HCT116 (cell line): ENCODE results near the gene MBTPS2. TPM values are rescaled to one million over a fixed set of nuclear protein-coding genes. Genes with fewer than 3 reads are reported as not detected.
A peak's percentile ranks its signal among the peaks of the same experiment; 100 is the strongest.

ENCODE experiments used
- ATAC-seq: fragments of 200-7000 bp; cut with Tn5 transposase; 2 replicates; pipeline ENCODE4 v1.9.1; 2020; ENCODE audit warnings: mild to moderate bottlenecking, moderate library complexity
- Bru-seq: library from RNA; stranded (reverse); fragments of 400-500 nt; gene quantifications from one replicate; lab custom pipeline; 2021; lab: Mats Ljungman, UMichigan
- BruChase-seq, 2 experiments: library from RNA; stranded (reverse); fragments of 400-500 nt; gene quantifications; one replicate each; lab custom pipeline; 2021; lab: Mats Ljungman, UMichigan
- BruUV-seq: library from RNA; stranded (reverse); fragments of 400-500 nt; replicated peaks from 2 replicates; lab custom pipeline; 2021; lab: Mats Ljungman, UMichigan
- CTCF ChIA-PET: fragments of 300-600 bp; sonication (Branson Sonifier 250); formaldehyde crosslinking; loops from one replicate; lab custom pipeline; 2021; ENCODE audit warnings: antibody characterized with exemption; lab: Charles Lee
- POLR2A ChIA-PET: fragments of 300-600, 350-600 bp; sonication (Branson Sonifier 250); formaldehyde crosslinking; loops from one replicate; lab custom pipeline; 2021; ENCODE audit warnings: antibody characterized with exemption; lab: Charles Lee
- RAD21 ChIA-PET, 2 experiments: fragments of 300-600 bp; sonication (Branson Sonifier 250); formaldehyde crosslinking; loops; one replicate each; lab custom pipeline; 2023; ENCODE audit warnings: low total read pairs in 2 of 2; ENCODE audit not compliant: uncharacterized antibody in 2 of 2, unreplicated experiment in 2 of 2, low non-redundant PET in 1 of 2; lab: Charles Lee
- DNase-seq: peaks from one replicate; pipeline ENCODE4 v3.0.0-alpha.2; 2010; ENCODE audit warnings: low read depth, low spot score
- H2AFZ ChIP-seq: fragments of 200-600 bp; shearing (Covaris generic), sonication (generic); 2 replicates; pipeline ENCODE4 v1.6.1; 2017; ENCODE audit warnings: low read depth, mixed run types, mixed read lengths, antibody characterized with exemption, low read length; ENCODE audit not compliant: poor library complexity, severe bottlenecking
- H3K27ac ChIP-seq: 2 replicates; pipeline ENCODE4 v1.5.1; 2012; ENCODE audit warnings: low read depth, low read length
- H3K27me3 ChIP-seq: fragments of 200-600 bp; sonication (generic); 2 replicates; pipeline ENCODE4 v1.6.1; 2016; ENCODE audit warnings: mixed run types, low read length, mixed read lengths; ENCODE audit not compliant: insufficient read depth
- H3K36me3 ChIP-seq, 2 experiments: fragments of 200-500 bp in 1 of 2; fragments of 200-600 bp in 1 of 2; sonication (Bioruptor generic) in 1 of 2; sonication (generic) in 1 of 2; 2 replicates each; pipeline versions ENCODE4 v1.5.1 to v1.6.1; 2014 to 2016; ENCODE audit warnings: low read length in 2 of 2, inconsistent platforms in 1 of 2, mixed read lengths in 1 of 2, mixed run types in 1 of 2; ENCODE audit not compliant: insufficient read depth in 2 of 2, control insufficient read depth in 1 of 2
- H3K4me1 ChIP-seq, 2 experiments: fragments of 200-600 bp in 1 of 2; sonication (generic) in 1 of 2; 2 replicates each; pipeline versions ENCODE4 v1.5.1 to v1.6.1; 2012 to 2017; ENCODE audit warnings: low read length in 2 of 2, inconsistent platforms in 1 of 2, mild to moderate bottlenecking in 1 of 2, mixed read lengths in 1 of 2, mixed run types in 1 of 2, moderate library complexity in 1 of 2; ENCODE audit not compliant: insufficient read depth in 2 of 2, control insufficient read depth in 1 of 2
- H3K4me2 ChIP-seq: fragments of 200-600 bp; sonication (generic); 2 replicates; pipeline ENCODE4 v1.6.1; 2017; ENCODE audit warnings: mixed run types, low read length, mixed read lengths
- H3K4me3 ChIP-seq, 2 experiments: fragments of 200-600 bp in 1 of 2; sonication (generic) in 1 of 2; replicated peaks in 1 of 2; 2 replicates each; pipeline ENCODE4 v1.5.1; 2011 to 2016; ENCODE audit warnings: low read length in 2 of 2, control low read depth in 1 of 2, low read depth in 1 of 2, mild to moderate bottlenecking in 1 of 2, mixed read lengths in 1 of 2, mixed run types in 1 of 2
- H3K79me2 ChIP-seq: fragments of 200-600 bp; sonication (generic); 2 replicates; pipeline ENCODE4 v1.6.1; 2017; ENCODE audit warnings: mild to moderate bottlenecking, mixed run types, low read length, moderate library complexity, mixed read lengths; ENCODE audit not compliant: insufficient read depth
- H3K9ac ChIP-seq: fragments of 200-600 bp; sonication (generic); 2 replicates; pipeline ENCODE4 v1.6.1; 2016; ENCODE audit warnings: low read length, mixed read lengths
- H3K9me2 ChIP-seq: fragments of 200-600 bp; sonication (generic), shearing (Covaris generic); 2 replicates; pipeline ENCODE4 v1.6.1; 2017; ENCODE audit warnings: mixed run types, mild to moderate bottlenecking, moderate library complexity; ENCODE audit not compliant: insufficient read depth
- H3K9me3 ChIP-seq, 2 experiments: fragments of 200-500 bp in 1 of 2; fragments of 200-600 bp in 1 of 2; sonication (Bioruptor generic) in 1 of 2; sonication (generic) in 1 of 2; 2 replicates each; pipeline ENCODE4 v1.6.1; 2014 to 2017; ENCODE audit warnings: low read length in 2 of 2, mixed read lengths in 2 of 2, inconsistent platforms in 1 of 2, low read depth in 1 of 2, mild to moderate bottlenecking in 1 of 2, mixed run types in 1 of 2, moderate library complexity in 1 of 2; ENCODE audit not compliant: control insufficient read depth in 1 of 2, insufficient read depth in 1 of 2
- H4K20me1 ChIP-seq: fragments of 200-600 bp; sonication (generic), shearing (Covaris generic); 2 replicates; pipeline ENCODE4 v1.6.1; 2017; ENCODE audit warnings: mixed run types, mild to moderate bottlenecking, moderate library complexity; ENCODE audit not compliant: insufficient read depth
- CBX3 ChIP-seq: IDR thresholded peaks from 2 replicates; pipeline ENCODE4 v1.6.1; 2012; ENCODE audit warnings: low read depth
- CEBPB ChIP-seq: IDR thresholded peaks from 2 replicates; pipeline ENCODE4 v1.6.1; 2012; ENCODE audit warnings: low read depth
- CTCF ChIP-seq, 3 experiments: fragments of 200-600 bp in 1 of 3; sonication (generic) in 1 of 3; IDR thresholded peaks in 2 of 3; conservative IDR thresholded peaks in 1 of 3; 2 replicates each; pipeline ENCODE4 v1.5.1; 2012 to 2017; ENCODE audit warnings: low read depth in 2 of 3, low read length in 2 of 3, antibody characterized with exemption in 1 of 3, borderline replicate concordance in 1 of 3, control low read depth in 1 of 3, mild to moderate bottlenecking in 1 of 3, mixed read lengths in 1 of 3, mixed run types in 1 of 3, moderate library complexity in 1 of 3; ENCODE audit not compliant: insufficient read depth in 1 of 3
- EGR1 ChIP-seq: IDR thresholded peaks from 2 replicates; pipeline ENCODE4 v1.6.1; 2012; ENCODE audit warnings: low read depth
- ELF1 ChIP-seq: IDR thresholded peaks from 2 replicates; pipeline ENCODE4 v1.6.1; 2012; ENCODE audit warnings: low read depth, borderline replicate concordance
- POLR2AphosphoS5 ChIP-seq: IDR thresholded peaks from 2 replicates; pipeline ENCODE4 v1.6.1; 2011; ENCODE audit warnings: mild to moderate bottlenecking, low read depth, low read length, moderate library complexity
- RAD21 ChIP-seq: IDR thresholded peaks from 2 replicates; pipeline ENCODE4 v1.6.1; 2012; ENCODE audit warnings: low read depth, mild to moderate bottlenecking
- SIN3A ChIP-seq: IDR thresholded peaks from 2 replicates; pipeline ENCODE4 v1.6.1; 2012; ENCODE audit warnings: low read depth
- SP1 ChIP-seq: IDR thresholded peaks from 2 replicates; pipeline ENCODE4 v1.6.1; 2012; ENCODE audit warnings: low read depth
- SRF ChIP-seq: IDR thresholded peaks from 2 replicates; pipeline ENCODE4 v1.6.1; 2012; ENCODE audit warnings: low read depth
- TCF7L2 ChIP-seq: IDR thresholded peaks from 2 replicates; pipeline ENCODE4 v1.7.0; 2011; ENCODE audit warnings: borderline replicate concordance, inconsistent platforms; ENCODE audit not compliant: insufficient read depth, insufficient read length; ENCODE audit errors: extremely low read depth
- YY1 ChIP-seq: IDR thresholded peaks from 2 replicates; pipeline ENCODE4 v1.6.1; 2011; ENCODE audit warnings: low read length, low read depth, moderate library complexity, mild to moderate bottlenecking; ENCODE audit not compliant: insufficient replicate concordance; ENCODE audit errors: extremely low read depth
- ZFX ChIP-seq: fragments of 450-650 bp; IDR thresholded peaks from 2 replicates; pipeline ENCODE4 v1.6.1; 2017
- ZNF274 ChIP-seq: fragments of 200-500 bp; sonication (Bioruptor generic); IDR thresholded peaks from 2 replicates; pipeline ENCODE4 v1.6.1; 2014; ENCODE audit warnings: mild to moderate bottlenecking, low read depth, low read length, inconsistent platforms
- intact Hi-C: fragments of 100-400 bp; cut with micrococcal nuclease; formaldehyde crosslinking; loops from 2 replicates; pipeline ENCODE4 v1.10.0; 2022
- long read RNA-seq: library from polyadenylated mRNA; unstranded; transcript quantifications from one replicate; pipeline ENCODE4 v2.0.0, GENCODE V29; 2021; ENCODE audit not compliant: unreplicated experiment
- polyA plus RNA-seq: library from polyadenylated mRNA; unstranded; fragments of >200 nt; gene quantifications from 2 replicates; pipeline ENCODE4 v1.2.1, GENCODE V29; 2012; ENCODE audit warnings: missing spikeins
- total RNA-seq: library from RNA; stranded (reverse); gene quantifications from one replicate; pipeline ENCODE4 v1.2.1, GENCODE V29; 2021; ENCODE audit not compliant: unreplicated experiment
- TF ChIP-seq, protein P1 (sequence below): IDR thresholded peaks from 2 replicates; pipeline ENCODE4 v1.6.1; 2012

The MBTPS2 gene
- total RNA-seq: 16.9 TPM
- 7.2 and 9.5 TPM in 2 replicates for polyA plus RNA-seq
- Bru-seq, nascent RNA: percentile 74 among the genes with signal in this experiment
- percentile 85 among the genes with signal in this experiment for BruChase-seq, experiment 1, labeled RNA remaining after a 6-hour chase
- BruChase-seq, experiment 2, labeled RNA remaining after a 2-hour chase: percentile 73 among the genes with signal in this experiment
- long read RNA-seq, full-length matches to known transcripts: 53 of 73 reads
- long read RNA-seq, partial matches to known transcripts: 10 of 73 reads
- long read RNA-seq, other reads (novel, unspliced or antisense): 10 of 73 reads

DNA sequence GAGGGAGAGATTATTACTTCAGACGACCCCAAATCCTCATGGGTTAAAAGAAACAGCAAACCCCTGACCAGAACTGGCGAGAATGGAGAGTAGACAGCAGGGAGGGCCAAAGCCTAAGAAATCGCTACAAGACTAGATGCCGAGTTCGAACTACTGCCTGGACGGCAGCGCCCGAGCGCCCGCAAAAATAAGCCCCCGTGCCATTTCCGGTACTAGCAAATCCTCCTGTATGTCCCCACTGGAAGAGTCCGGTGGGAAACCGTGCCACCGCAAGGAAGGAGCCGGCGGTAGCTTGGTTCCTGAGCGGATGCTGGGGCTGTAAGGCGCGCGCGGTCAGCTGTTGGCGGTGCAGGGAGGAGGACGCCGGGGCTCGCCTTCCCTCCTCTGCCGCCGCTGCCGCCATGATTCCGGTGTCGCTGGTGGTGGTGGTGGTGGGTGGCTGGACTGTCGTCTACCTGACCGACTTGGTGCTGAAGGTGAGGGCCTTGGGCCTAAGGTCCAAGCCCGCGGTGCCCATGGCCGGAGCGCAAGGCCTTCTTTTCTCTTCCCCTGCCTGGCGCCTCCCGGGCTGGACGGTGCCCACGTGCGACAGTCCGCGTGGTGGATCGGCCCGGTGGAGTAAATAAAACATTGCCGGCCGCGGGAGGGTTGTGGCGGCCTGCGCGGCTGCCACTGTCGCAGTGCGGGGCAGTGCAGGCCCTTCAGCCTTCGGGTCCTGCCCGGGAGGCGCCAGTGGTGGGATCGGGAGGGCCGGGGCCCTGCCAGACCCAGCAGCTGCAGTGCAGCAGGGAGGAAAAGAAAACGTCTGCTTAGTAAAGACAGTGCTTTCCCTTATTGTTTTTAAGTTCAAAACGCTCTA is at the start of gene MBTPS2:
TSS of gene MBTPS2 (plus strand) at position 284 of the 859 bp plus-strand sequence. CDS start at position 402, 118 bp downstream.
- RAD21 ChIA-PET: no interaction called here
- POLR2A ChIA-PET: no interaction called here
- CTCF ChIA-PET: no interaction called here
- H3K27me3 ChIP-seq: no peaks in the 10 kb centered on the region
- peak within 1 kb of the TSS; percentile 81 for H3K9ac ChIP-seq
- ATAC-seq: peak; percentile 88
- H4K20me1 ChIP-seq: no peaks in the 10 kb centered on the region
- peak within 1 kb of the TSS; percentile 66 for H3K27ac ChIP-seq
- peak; percentile 60 for TF ChIP-seq SP1
- no peak for TF ChIP-seq ZNF274
- TF ChIP-seq SRF: peak; percentile 64; the same call in 1 of the 2 replicates
- peak; percentile 77 for TF ChIP-seq YY1
- TF ChIP-seq EGR1: no peak
- no peak for TF ChIP-seq CEBPB
- 0 out of 6 replicates have a peak, but pooled peaks of 1 of the 3 experiments have one; percentile 10 for TF ChIP-seq CTCF (IDR thresholded peaks at IDR 0.05 in 2 of 3, conservative IDR thresholded peaks at IDR 0.05 in 1 of 3; ENCODE audit: borderline replicate concordance in 1 of 3, insufficient read depth in 1 of 3, low read depth in 2 of 3, low read length in 2 of 3)
- peak; percentile 34; the same call in 1 of the 2 replicates for TF ChIP-seq ELF1
- TF ChIP-seq, protein P1, sequence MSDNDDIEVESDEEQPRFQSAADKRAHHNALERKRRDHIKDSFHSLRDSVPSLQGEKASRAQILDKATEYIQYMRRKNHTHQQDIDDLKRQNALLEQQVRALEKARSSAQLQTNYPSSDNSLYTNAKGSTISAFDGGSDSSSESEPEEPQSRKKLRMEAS: peak; percentile 57
- TF ChIP-seq ZFX: peak; percentile 99
- peak; percentile 52 for TF ChIP-seq RAD21
- TF ChIP-seq TCF7L2: no peak
- TF ChIP-seq CBX3: peak; percentile 82
- peak; percentile 88 for TF ChIP-seq POLR2AphosphoS5
- peak; percentile 46; the same call in 1 of the 2 replicates for TF ChIP-seq SIN3A
- TF ChIP-seq, all 23 proteins: peak for 11
- no TSS peak for BruUV-seq
- no peaks in the 10 kb centered on the region for H3K9me2 ChIP-seq
- intact Hi-C loops: loop anchor here (2.0 kb wide), 1 partner anchor 133 kb away; no protein-coding TSS in a partner anchor
- peaks cover 17% of the 10 kb centered on the region for H3K79me2 ChIP-seq
- H3K4me3 ChIP-seq: peak within 1 kb of the TSS; percentile 70 to 73
- H3K36me3 ChIP-seq: no peaks in the 10 kb centered on the region; a peak in 1 of 4 replicates
- H3K9me3 ChIP-seq: no peaks in the 10 kb centered on the region
- no peak within 1 kb of the TSS for H2AFZ ChIP-seq
- DNase-seq: peak; percentile 73
- H3K4me1 ChIP-seq: peaks cover 0 to 10% of the 10 kb centered on the region in 2 experiments; a peak in 1 of 4 replicates
- H3K4me2 ChIP-seq: peak within 1 kb of the TSS; percentile 78
